ACC112 (cell line): ENCODE measurements around the gene ZNF768.
"Not testable (repeated sequence)": the region's sequence is repeated elsewhere in the genome, so short reads cannot be mapped to it uniquely, and the experiment has no call there.

Experiments used
- H2AFZ ChIP-seq: fragments of 200-600 bp; sonication (generic); one replicate; pipeline ENCODE4 v1.6.0; 2017; ENCODE audit warnings: antibody characterized with exemption, low read length; ENCODE audit not compliant: unreplicated experiment
- H3K27ac ChIP-seq: fragments of 200-600 bp; sonication (generic); 2 replicates; pipeline ENCODE4 v1.5.1; 2014; ENCODE audit warnings: low read depth, mild to moderate bottlenecking, antibody characterized with exemption, low read length, moderate library complexity
- H3K27me3 ChIP-seq: fragments of 200-600 bp; sonication (generic); 2 replicates; pipeline ENCODE4 v1.6.1; 2014; ENCODE audit warnings: mild to moderate bottlenecking, antibody characterized with exemption, low read length, moderate library complexity, mixed read lengths; ENCODE audit not compliant: insufficient read depth
- H3K36me3 ChIP-seq: fragments of 200-600 bp; sonication (generic); 2 replicates; pipeline ENCODE4 v1.6.1; 2016; ENCODE audit warnings: mild to moderate bottlenecking, antibody characterized with exemption, low read length, moderate library complexity, mixed read lengths; ENCODE audit not compliant: insufficient read depth
- H3K4me1 ChIP-seq: fragments of 200-600 bp; sonication (generic); one replicate; pipeline ENCODE4 v1.6.1; 2016; ENCODE audit warnings: low read length, mixed read lengths; ENCODE audit not compliant: insufficient read depth, unreplicated experiment, control insufficient read depth
- H3K4me3 ChIP-seq: fragments of 200-600 bp; sonication (generic); 2 replicates; pipeline ENCODE4 v1.5.1; 2014; ENCODE audit warnings: mild to moderate bottlenecking, low read depth, low read length
- H3K79me2 ChIP-seq: fragments of 200-600 bp; sonication (generic); one replicate; pipeline ENCODE4 v1.6.0; 2016; ENCODE audit warnings: low read length; ENCODE audit not compliant: control insufficient read depth, unreplicated experiment, insufficient read depth

The ZNF768 gene

GRCh38 chr16:30554557-30555314, 28.4 kb upstream of the ZNF768 start:
- Histone ChIP-seq H3K79me2 (peaks cover 7% of the 10 kb centered on the region), H2AFZ (no peak overlapping the region), H3K27me3 (no peaks in the 10 kb centered on the region), H3K27ac (no peak overlapping the region), H3K36me3 (no peaks in the 10 kb centered on the region), H3K4me1 (no peaks in the 10 kb centered on the region), H3K4me3 (no peak overlapping the region)

GRCh38 chr16:30553393-30553899, 27.1 kb upstream of the ZNF768 start:
- H3K4me1 ChIP-seq: peaks cover 8% of the 10 kb centered on the region

GRCh38 chr16:30552956-30553355, 26.6 kb upstream of the ZNF768 start:
- Histone ChIP-seq H3K79me2 (peaks cover 7% of the 10 kb centered on the region), H3K27me3 (no peaks in the 10 kb centered on the region), H3K27ac (no peak overlapping the region), H3K4me1 (peaks cover 8% of the 10 kb centered on the region), H3K36me3 (no peaks in the 10 kb centered on the region), H2AFZ (no peak overlapping the region), H3K4me3 (no peak overlapping the region)

More at GRCh38 chr16:30553393-30553899, 27.1 kb upstream of the ZNF768 start:
- Histone ChIP-seq H3K27ac (no peak overlapping the region), H3K27me3 (no peaks in the 10 kb centered on the region), H3K79me2 (peaks cover 7% of the 10 kb centered on the region), H3K36me3 (no peaks in the 10 kb centered on the region), H3K4me3 (no peak overlapping the region), H2AFZ (no peak overlapping the region)

GRCh38 chr16:30551781-30552180, 25.4 kb upstream of the ZNF768 start:
- no peaks in the 10 kb centered on the region for H3K27me3 ChIP-seq
- H3K4me1 ChIP-seq: peaks cover 8% of the 10 kb centered on the region
- no peaks in the 10 kb centered on the region for H3K36me3 ChIP-seq
- no peaks in the 10 kb centered on the region for H3K79me2 ChIP-seq
- H3K27ac ChIP-seq: no peak overlapping the region
- H2AFZ ChIP-seq: no peak overlapping the region
- H3K4me3 ChIP-seq: no peak overlapping the region

- H3K4me1 ChIP-seq: peaks cover 8% of the 10 kb centered on the region
- no peak overlapping the region for H3K4me3 ChIP-seq
- no peak overlapping the region for H3K27ac ChIP-seq
Measured at GRCh38 chr16:30548416-30549253, 22.3 kb upstream of the ZNF768 start.

GRCh38 chr16:30546115-30546514, 19.7 kb upstream of the ZNF768 start:
- Histone ChIP-seq H3K36me3 (no peaks in the 10 kb centered on the region), H3K27me3 (no peaks in the 10 kb centered on the region), H3K4me1 (peaks cover 17% of the 10 kb centered on the region), H2AFZ (no peak overlapping the region), H3K27ac (no peak overlapping the region), H3K4me3 (no peak overlapping the region), H3K79me2 (no peaks in the 10 kb centered on the region)

More at GRCh38 chr16:30548416-30549253, 22.3 kb upstream of the ZNF768 start:
- H2AFZ ChIP-seq: no peak overlapping the region
- H3K79me2 ChIP-seq: no peaks in the 10 kb centered on the region
- no peaks in the 10 kb centered on the region for H3K27me3 ChIP-seq
- H3K36me3 ChIP-seq: no peaks in the 10 kb centered on the region

- Histone ChIP-seq H2AFZ (no peak overlapping the region), H3K4me1 (peaks cover 9% of the 10 kb centered on the region), H3K79me2 (no peaks in the 10 kb centered on the region), H3K27ac (no peak overlapping the region), H3K27me3 (no peaks in the 10 kb centered on the region), H3K4me3 (no peak overlapping the region), H3K36me3 (no peaks in the 10 kb centered on the region)
Measured at GRCh38 chr16:30543067-30543466, 16.7 kb upstream of the ZNF768 start.

GRCh38 chr16:30541502-30542329, 15.3 kb upstream of the ZNF768 start:
- no peak overlapping the region for H3K4me3 ChIP-seq
- no peak overlapping the region; the same call in 1 of the 2 replicates for H3K27ac ChIP-seq
- no peak overlapping the region for H2AFZ ChIP-seq
- H3K4me1 ChIP-seq: peaks cover 9% of the 10 kb centered on the region
- H3K27me3 ChIP-seq: no peaks in the 10 kb centered on the region
- H3K79me2 ChIP-seq: no peaks in the 10 kb centered on the region
- H3K36me3 ChIP-seq: no peaks in the 10 kb centered on the region

- not testable (repeated sequence) for H3K27ac ChIP-seq, H3K27me3 ChIP-seq, H3K4me3 ChIP-seq, H3K79me2 ChIP-seq, H2AFZ ChIP-seq, H3K4me1 ChIP-seq, H3K36me3 ChIP-seq
Measured at GRCh38 chr16:30540916-30541464, 14.6 kb upstream of the ZNF768 start.

GRCh38 chr16:30539986-30540526, 13.7 kb upstream of the ZNF768 start:
- not testable (repeated sequence) for H3K27ac ChIP-seq, H3K4me3 ChIP-seq, H2AFZ ChIP-seq, H3K27me3 ChIP-seq, H3K4me1 ChIP-seq, H3K36me3 ChIP-seq, H3K79me2 ChIP-seq
